ENCODE results near the gene NEDD4L. TPM values are rescaled to one million over a fixed set of nuclear protein-coding genes. Genes with fewer than 3 reads are reported as not detected.
"Not testable (repeated sequence)": the region's sequence is repeated elsewhere in the genome, so short reads cannot be mapped to it uniquely, and the experiment has no call there.

The NEDD4L gene
- total RNA-seq, 1 donor from 2014 or later: 209 TPM

- peaks cover 9% of the 10 kb centered on the region for H3K36me3 Mint-ChIP-seq (ENCODE audit: unreplicated experiment)
- no peak overlapping the region for H3K27ac Mint-ChIP-seq (ENCODE audit: unreplicated experiment)
- no peak for TF ChIP-seq CTCF (IDR thresholded peaks at IDR 0.05; ENCODE audit: partially characterized antibody, unreplicated experiment)
- peaks cover 12% of the 10 kb centered on the region for H3K27me3 Mint-ChIP-seq (ENCODE audit: unreplicated experiment)
- H3K4me3 Mint-ChIP-seq (ENCODE audit: unreplicated experiment): no peak overlapping the region
- H3K4me1 Mint-ChIP-seq (ENCODE audit: low read depth, unreplicated experiment): peaks cover 5% of the 10 kb centered on the region
- peaks cover 11% of the 10 kb centered on the region for H3K9me3 Mint-ChIP-seq (ENCODE audit: unreplicated experiment)
- DNase-seq: no peak
Observed at GRCh38 chr18:58378411-58379379, 334.7 kb downstream of the NEDD4L start.

DNA sequence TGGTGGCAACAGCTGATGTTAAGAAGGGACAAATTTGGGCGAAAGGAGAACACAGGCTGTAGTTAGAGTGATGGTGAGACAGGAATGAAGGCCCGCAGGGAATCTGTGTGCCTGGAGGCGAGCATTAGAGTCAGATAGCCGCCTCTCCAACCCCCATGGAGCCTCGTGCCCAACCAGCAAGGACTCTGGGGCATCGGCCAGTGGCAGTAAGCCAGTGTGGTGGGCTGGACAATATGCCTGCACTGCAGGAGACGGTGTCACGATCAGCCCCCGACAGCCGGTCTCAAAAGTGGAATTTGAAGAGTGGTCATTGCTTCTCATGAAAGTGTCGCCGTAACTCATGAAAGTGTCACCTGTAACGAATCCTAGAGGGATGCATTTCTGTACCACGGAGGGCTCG is 335.4 kb downstream of the NEDD4L start:
- Mint-ChIP-seq H3K9me3 (ENCODE audit: unreplicated experiment) (peaks cover 11% of the 10 kb centered on the region), H3K27ac (ENCODE audit: unreplicated experiment) (no peak overlapping the region)

DNA sequence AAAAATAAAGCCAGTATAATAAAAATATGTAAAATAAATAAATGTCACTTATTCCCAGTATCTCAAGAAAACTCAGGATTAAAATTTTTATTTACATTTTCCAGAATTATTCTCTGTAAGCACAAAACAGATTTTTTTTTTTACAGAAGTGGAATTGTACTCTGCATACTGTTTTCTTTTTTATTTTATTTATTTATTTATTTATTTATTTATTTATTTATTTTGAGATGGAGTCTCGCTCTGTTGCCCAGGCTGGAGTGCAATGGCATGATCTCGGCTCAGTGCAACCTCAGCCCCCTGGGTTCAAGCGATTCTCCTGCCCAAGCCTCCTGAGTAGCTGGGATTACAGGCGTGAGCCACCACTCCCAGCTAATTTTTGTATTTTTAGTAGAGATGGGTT is 336.1 kb downstream of the NEDD4L start:
- not testable (repeated sequence) for H3K4me3 Mint-ChIP-seq (ENCODE audit: unreplicated experiment); DNase-seq; H3K27ac Mint-ChIP-seq (ENCODE audit: unreplicated experiment); H3K4me1 Mint-ChIP-seq (ENCODE audit: low read depth, unreplicated experiment)
- peaks cover 11% of the 10 kb centered on the region for H3K36me3 Mint-ChIP-seq (ENCODE audit: unreplicated experiment)
- peaks cover 11% of the 10 kb centered on the region for H3K9me3 Mint-ChIP-seq (ENCODE audit: unreplicated experiment)
- peaks cover 12% of the 10 kb centered on the region for H3K27me3 Mint-ChIP-seq (ENCODE audit: unreplicated experiment)

More for the DNA sequence above, 335.4 kb downstream of the NEDD4L start:
- TF ChIP-seq CTCF (IDR thresholded peaks at IDR 0.05; ENCODE audit: partially characterized antibody, unreplicated experiment): no peak
- peaks cover 9% of the 10 kb centered on the region for H3K36me3 Mint-ChIP-seq (ENCODE audit: unreplicated experiment)
- no peak overlapping the region for H3K4me3 Mint-ChIP-seq (ENCODE audit: unreplicated experiment)
- H3K4me1 Mint-ChIP-seq (ENCODE audit: low read depth, unreplicated experiment): peaks cover 5% of the 10 kb centered on the region
- peaks cover 12% of the 10 kb centered on the region for H3K27me3 Mint-ChIP-seq (ENCODE audit: unreplicated experiment)
- DNase-seq: no peak

GRCh38 chr18:58381676-58382411 is 337.8 kb downstream of the NEDD4L start:
- TF ChIP-seq CTCF (IDR thresholded peaks at IDR 0.05; ENCODE audit: partially characterized antibody, unreplicated experiment): no peak
- H3K4me1 Mint-ChIP-seq (ENCODE audit: low read depth, unreplicated experiment): peaks cover 2% of the 10 kb centered on the region
- H3K36me3 Mint-ChIP-seq (ENCODE audit: unreplicated experiment): peaks cover 13% of the 10 kb centered on the region
- peaks cover 6% of the 10 kb centered on the region for H3K27me3 Mint-ChIP-seq (ENCODE audit: unreplicated experiment)
- DNase-seq: no peak
- H3K27ac Mint-ChIP-seq (ENCODE audit: unreplicated experiment): no peak overlapping the region
- peaks cover 10% of the 10 kb centered on the region for H3K9me3 Mint-ChIP-seq (ENCODE audit: unreplicated experiment)
- no peak overlapping the region for H3K4me3 Mint-ChIP-seq (ENCODE audit: unreplicated experiment)

DNA sequence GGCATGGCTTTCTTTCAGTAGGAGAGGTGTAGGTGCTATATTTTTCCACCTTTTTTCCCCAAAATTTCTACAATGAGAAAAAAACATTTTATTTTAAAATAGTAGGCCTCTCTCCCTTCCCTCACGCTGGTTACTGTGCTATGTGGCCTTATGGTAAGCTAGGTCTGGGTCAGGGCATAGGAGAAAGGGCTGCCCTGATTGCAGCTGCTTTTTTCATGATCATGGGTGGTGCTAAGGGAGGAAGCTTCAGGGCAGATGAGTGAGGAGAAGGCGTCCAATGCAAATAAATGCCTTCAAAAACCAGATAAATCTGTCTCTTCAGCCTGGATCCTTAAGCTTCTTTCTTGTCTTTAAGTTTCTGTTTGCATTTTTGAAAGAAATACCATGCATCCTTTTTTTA is 338.4 kb downstream of the NEDD4L start:
- TF ChIP-seq CTCF (IDR thresholded peaks at IDR 0.05; ENCODE audit: partially characterized antibody, unreplicated experiment): no peak
- no peak overlapping the region for H3K27ac Mint-ChIP-seq (ENCODE audit: unreplicated experiment)
- DNase-seq: no peak
- H3K9me3 Mint-ChIP-seq (ENCODE audit: unreplicated experiment): peaks cover 8% of the 10 kb centered on the region
- no peak overlapping the region for H3K4me3 Mint-ChIP-seq (ENCODE audit: unreplicated experiment)
- H3K4me1 Mint-ChIP-seq (ENCODE audit: low read depth, unreplicated experiment): no peaks in the 10 kb centered on the region
- peaks cover 10% of the 10 kb centered on the region for H3K36me3 Mint-ChIP-seq (ENCODE audit: unreplicated experiment)
- H3K27me3 Mint-ChIP-seq (ENCODE audit: unreplicated experiment): peaks cover 3% of the 10 kb centered on the region
